ENCODE results near the gene ZNF584.

ZNF584 gene

GRCh38 chr19:58408152-58409009 lies at the start of gene ZNF584:
Gene ZNF584 (plus strand): TSS chr19:58408649. CDS start chr19:58409148, 499 bp downstream.
- Histone ChIP-seq H3K4me3 (ENCODE audit: low read length) (peak within 1 kb of the TSS; percentile 88), H3K36me3 (ENCODE audit: control insufficient read depth, insufficient read depth, low read length, severe bottlenecking) (no peaks in the 10 kb centered on the region), H3K27me3 (replicated peaks; ENCODE audit: control insufficient read depth, insufficient read depth, low read length) (no peaks in the 10 kb centered on the region), H3K9ac (ENCODE audit: low read length) (peak within 1 kb of the TSS; percentile 92), H3K9me3 (ENCODE audit: control insufficient read depth, low read length) (no peaks in the 10 kb centered on the region), H3K4me1 (ENCODE audit: control insufficient read depth, insufficient read depth, low read length) (peaks cover 18% of the 10 kb centered on the region)
- peak; percentile 98 for DNase-seq (ENCODE audit: low read depth)

DNA sequence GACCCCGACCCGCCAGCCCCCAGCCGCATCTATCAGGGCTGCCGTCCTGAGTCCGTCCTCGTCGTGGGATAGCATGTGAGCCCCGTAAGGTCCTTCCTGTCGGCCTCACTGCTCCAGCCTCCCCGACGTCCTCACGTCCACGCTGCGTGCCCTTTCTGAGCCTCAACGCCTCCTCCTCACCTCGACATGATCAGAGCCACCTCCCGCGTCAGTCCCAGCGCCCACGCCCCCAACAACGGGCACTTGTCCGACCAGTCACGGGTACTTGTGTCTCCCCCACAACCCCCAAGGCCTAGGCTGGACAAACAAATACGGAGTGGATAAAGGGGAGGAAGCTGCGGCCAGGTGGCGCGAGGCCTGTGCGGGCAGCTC lies 46.6 kb upstream of the ZNF584 start:
- H3K36me3 ChIP-seq (ENCODE audit: control insufficient read depth, insufficient read depth, low read length, severe bottlenecking), result no peaks in the 10 kb centered on the region
- H3K4me3 ChIP-seq (ENCODE audit: low read length), result peak overlapping the region; percentile 92
- no peaks in the 10 kb centered on the region for H3K9me3 ChIP-seq (ENCODE audit: control insufficient read depth, low read length)
- no peak for DNase-seq (ENCODE audit: low read depth)
- H3K9ac ChIP-seq (ENCODE audit: low read length), result peak overlapping the region; percentile 99
- no peaks in the 10 kb centered on the region for H3K27me3 ChIP-seq (replicated peaks; ENCODE audit: control insufficient read depth, insufficient read depth, low read length)
- H3K4me1 ChIP-seq (ENCODE audit: control insufficient read depth, insufficient read depth, low read length), result peaks cover 11% of the 10 kb centered on the region

- no peaks in the 10 kb centered on the region for H3K36me3 ChIP-seq (ENCODE audit: control insufficient read depth, insufficient read depth, low read length, severe bottlenecking)
- H3K27me3 ChIP-seq (replicated peaks; ENCODE audit: control insufficient read depth, insufficient read depth, low read length), result no peaks in the 10 kb centered on the region
- peaks cover 7% of the 10 kb centered on the region for H3K4me1 ChIP-seq (ENCODE audit: control insufficient read depth, insufficient read depth, low read length)
- peak within 1 kb of the TSS; percentile 92 for H3K4me3 ChIP-seq (ENCODE audit: low read length)
- DNase-seq (ENCODE audit: low read depth), result peak; percentile 98
- H3K9me3 ChIP-seq (ENCODE audit: control insufficient read depth, low read length), result no peaks in the 10 kb centered on the region
- H3K9ac ChIP-seq (ENCODE audit: low read length), result peak within 1 kb of the TSS; percentile 99
Measured at GRCh38 chr19:58362272-58362994, 46.0 kb upstream of the ZNF584 start, which contains the start of gene ZNF497. Gene ZNF497 (minus strand): TSS chr19:58362751. CDS start chr19:58357635, 5,116 bp downstream.

DNA sequence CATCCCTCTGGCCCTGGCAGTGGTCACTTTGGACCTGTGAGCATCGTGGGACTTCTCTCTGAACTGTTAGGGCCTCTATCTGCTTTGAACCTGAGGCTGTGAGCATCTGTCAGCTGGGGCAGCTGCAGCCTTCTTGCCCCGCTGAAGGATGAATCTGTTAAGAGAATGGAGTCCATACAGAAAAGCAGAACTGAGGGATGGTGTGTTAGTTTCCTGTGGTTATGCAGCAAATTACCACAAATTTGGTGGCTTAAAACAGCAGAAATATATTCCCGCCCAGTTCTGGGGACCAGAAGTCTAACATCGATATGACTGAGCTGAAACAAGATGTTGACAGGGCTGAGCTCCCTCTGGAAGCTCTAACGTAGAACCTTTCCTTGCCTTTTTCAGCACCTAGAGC lies 44.3 kb upstream of the ZNF584 start:
- H3K4me3 ChIP-seq (ENCODE audit: low read length), result no peak overlapping the region
- H3K9ac ChIP-seq (ENCODE audit: low read length), result no peak overlapping the region
- no peaks in the 10 kb centered on the region for H3K9me3 ChIP-seq (ENCODE audit: control insufficient read depth, low read length)
- no peaks in the 10 kb centered on the region for H3K36me3 ChIP-seq (ENCODE audit: control insufficient read depth, insufficient read depth, low read length, severe bottlenecking)
- DNase-seq (ENCODE audit: low read depth), result no peak
- no peaks in the 10 kb centered on the region for H3K27me3 ChIP-seq (replicated peaks; ENCODE audit: control insufficient read depth, insufficient read depth, low read length)
- H3K4me1 ChIP-seq (ENCODE audit: control insufficient read depth, insufficient read depth, low read length), result peaks cover 6% of the 10 kb centered on the region

DNA sequence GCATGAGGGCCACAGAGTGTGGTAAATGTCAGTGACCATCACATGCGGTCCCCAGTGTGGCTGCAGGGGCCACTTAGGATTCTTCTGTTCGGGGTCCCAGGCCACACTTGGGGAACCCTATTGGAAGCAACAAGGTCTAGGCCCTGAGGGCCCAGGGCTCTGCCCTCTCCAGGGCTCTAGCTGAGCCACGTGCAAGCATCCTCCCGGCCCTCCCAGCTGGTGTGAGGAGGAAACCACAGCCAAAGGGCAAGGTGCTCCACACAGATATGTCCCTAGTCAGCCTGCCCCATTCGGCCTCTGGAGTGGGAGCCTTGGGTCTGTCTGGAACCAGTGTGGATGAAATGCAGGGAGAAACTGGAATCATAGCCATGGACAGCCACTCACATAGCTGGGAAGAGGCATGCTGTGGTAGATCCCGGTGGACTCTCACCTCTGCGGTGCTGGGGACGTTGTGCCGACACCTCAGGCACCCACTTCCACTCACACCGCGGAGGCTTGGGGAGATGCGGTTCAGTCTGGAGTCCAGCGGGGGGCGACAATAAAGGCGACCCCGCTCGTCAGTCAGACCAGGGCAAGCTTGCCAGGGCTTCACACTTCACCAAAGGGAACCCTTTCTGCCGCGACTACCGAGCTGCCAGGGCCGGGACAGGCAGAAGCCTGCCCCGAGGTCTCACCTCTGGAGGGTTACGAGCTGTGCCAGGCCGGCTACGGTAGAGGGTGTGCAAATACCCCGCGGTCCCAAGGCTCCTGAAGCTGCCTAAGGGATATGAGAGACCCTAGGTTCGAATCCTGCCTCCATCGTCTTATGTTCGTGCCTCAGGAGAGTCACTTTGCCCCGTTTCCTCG lies 41.6 kb upstream of the ZNF584 start:
- Histone ChIP-seq H3K9ac (ENCODE audit: low read length) (no peak overlapping the region), H3K36me3 (ENCODE audit: control insufficient read depth, insufficient read depth, low read length, severe bottlenecking) (no peaks in the 10 kb centered on the region), H3K4me3 (ENCODE audit: low read length) (no peak overlapping the region), H3K4me1 (ENCODE audit: control insufficient read depth, insufficient read depth, low read length) (peaks cover 3% of the 10 kb centered on the region), H3K9me3 (ENCODE audit: control insufficient read depth, low read length) (no peaks in the 10 kb centered on the region), H3K27me3 (replicated peaks; ENCODE audit: control insufficient read depth, insufficient read depth, low read length) (no peaks in the 10 kb centered on the region)
- no peak for DNase-seq (ENCODE audit: low read depth)

DNA sequence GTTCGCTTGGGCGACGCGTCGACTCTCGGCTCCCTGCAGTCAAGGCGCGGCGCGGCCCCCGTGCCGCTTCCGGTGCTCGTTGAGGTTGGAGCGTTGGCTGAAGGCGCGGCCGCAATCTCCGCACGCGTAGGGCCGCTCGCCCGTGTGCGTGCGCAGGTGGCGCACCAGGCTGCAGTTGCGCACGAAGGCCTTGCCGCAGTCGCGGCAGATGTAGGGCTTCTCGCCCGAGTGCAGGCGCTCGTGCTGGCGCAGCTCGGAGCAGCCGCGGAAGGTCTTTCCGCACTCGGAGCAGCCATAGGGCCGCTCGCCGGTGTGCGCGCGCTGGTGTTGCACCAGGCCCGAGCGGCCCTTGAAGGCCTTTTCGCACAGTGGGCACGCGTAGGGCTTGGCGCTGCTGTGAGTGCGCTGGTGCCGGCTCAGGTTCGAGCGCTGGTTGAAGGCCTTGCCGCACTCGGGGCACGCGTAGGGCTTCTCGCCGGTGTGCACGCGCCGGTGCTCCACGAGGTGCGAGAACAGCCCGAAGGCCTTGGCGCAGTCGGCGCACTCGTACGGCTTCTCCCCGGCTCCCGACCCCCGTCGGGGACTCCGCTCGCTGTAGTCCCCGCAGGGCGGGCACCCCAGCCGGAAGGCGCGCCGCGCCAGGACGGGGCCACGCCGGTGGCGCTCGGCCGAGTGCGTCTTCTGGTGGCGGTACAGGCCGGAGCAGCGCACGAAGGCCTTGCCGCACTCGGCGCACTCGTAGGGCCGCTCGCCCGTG lies 40.6 kb upstream of the ZNF584 start:
- Histone ChIP-seq H3K4me1 (ENCODE audit: control insufficient read depth, insufficient read depth, low read length) (peaks cover 6% of the 10 kb centered on the region), H3K36me3 (ENCODE audit: control insufficient read depth, insufficient read depth, low read length, severe bottlenecking) (no peaks in the 10 kb centered on the region), H3K9me3 (ENCODE audit: control insufficient read depth, low read length) (no peaks in the 10 kb centered on the region), H3K9ac (ENCODE audit: low read length) (no peak overlapping the region), H3K4me3 (ENCODE audit: low read length) (no peak overlapping the region), H3K27me3 (replicated peaks; ENCODE audit: control insufficient read depth, insufficient read depth, low read length) (no peaks in the 10 kb centered on the region)
- no peak for DNase-seq (ENCODE audit: low read depth)

- DNase-seq (ENCODE audit: low read depth), result no peak
Measured at GRCh38 chr19:58368561-58369360, 39.7 kb upstream of the ZNF584 start.

DNA sequence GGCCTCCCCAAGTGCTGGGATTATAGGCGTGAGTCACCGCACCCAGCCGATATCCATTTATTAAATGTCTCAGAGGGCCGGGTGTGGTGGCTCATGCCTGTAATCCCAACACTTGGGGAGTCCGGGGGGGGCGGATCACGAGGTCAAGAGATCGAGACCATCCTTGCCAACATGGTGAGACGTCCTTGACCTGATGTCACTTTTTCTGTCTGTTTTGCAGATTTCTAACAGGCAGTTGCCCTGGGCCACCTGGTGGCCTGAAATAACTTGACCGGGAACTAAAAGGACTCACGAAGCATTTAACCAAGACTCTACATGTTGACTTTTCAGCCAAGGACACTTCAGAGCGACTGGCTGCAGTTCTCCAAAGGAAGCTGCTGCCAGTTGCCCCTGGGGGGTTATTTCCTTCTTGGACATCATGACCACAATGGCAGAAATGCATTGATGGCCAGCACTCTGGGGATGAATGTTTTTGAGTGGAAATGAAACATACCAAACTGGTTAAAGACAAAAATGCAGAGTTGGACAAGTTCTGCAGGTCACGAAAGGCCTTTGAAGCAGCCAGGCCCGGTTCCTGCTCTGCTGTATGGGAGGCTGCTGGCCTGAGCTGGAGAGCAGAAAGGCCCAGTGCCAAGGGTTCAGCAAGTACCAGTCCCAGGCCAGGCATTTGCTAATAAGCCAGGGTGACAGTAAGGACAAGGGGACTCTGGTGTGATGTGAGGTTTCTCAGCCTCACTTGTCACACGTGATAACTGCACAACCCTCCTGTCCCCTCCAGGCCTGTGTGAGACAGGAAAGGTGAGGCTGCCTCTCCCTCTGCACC lies 35.9 kb upstream of the ZNF584 start:
- Histone ChIP-seq H3K9ac (ENCODE audit: low read length) (peak overlapping the region; percentile 13), H3K4me3 (ENCODE audit: low read length) (no peak overlapping the region), H3K27me3 (replicated peaks; ENCODE audit: control insufficient read depth, insufficient read depth, low read length) (no peaks in the 10 kb centered on the region), H3K4me1 (ENCODE audit: control insufficient read depth, insufficient read depth, low read length) (peaks cover 15% of the 10 kb centered on the region), H3K9me3 (ENCODE audit: control insufficient read depth, low read length) (no peaks in the 10 kb centered on the region), H3K36me3 (ENCODE audit: control insufficient read depth, insufficient read depth, low read length, severe bottlenecking) (no peaks in the 10 kb centered on the region)
- no peak for DNase-seq (ENCODE audit: low read depth)

More at GRCh38 chr19:58368561-58369360, 39.7 kb upstream of the ZNF584 start:
- Histone ChIP-seq H3K4me3 (ENCODE audit: low read length) (no peak overlapping the region), H3K36me3 (ENCODE audit: control insufficient read depth, insufficient read depth, low read length, severe bottlenecking) (no peaks in the 10 kb centered on the region), H3K4me1 (ENCODE audit: control insufficient read depth, insufficient read depth, low read length) (peaks cover 14% of the 10 kb centered on the region), H3K9me3 (ENCODE audit: control insufficient read depth, low read length) (no peaks in the 10 kb centered on the region), H3K27me3 (replicated peaks; ENCODE audit: control insufficient read depth, insufficient read depth, low read length) (no peaks in the 10 kb centered on the region), H3K9ac (ENCODE audit: low read length) (no peak overlapping the region)

GRCh38 chr19:58374200-58374599 lies 34.2 kb upstream of the ZNF584 start:
- no peak for DNase-seq (ENCODE audit: low read depth)
- Histone ChIP-seq H3K4me1 (ENCODE audit: control insufficient read depth, insufficient read depth, low read length) (peaks cover 15% of the 10 kb centered on the region), H3K9me3 (ENCODE audit: control insufficient read depth, low read length) (no peaks in the 10 kb centered on the region)

More at GRCh38 chr19:58374200-58374599, 34.2 kb upstream of the ZNF584 start:
- no peak overlapping the region for H3K4me3 ChIP-seq (ENCODE audit: low read length)
- no peaks in the 10 kb centered on the region for H3K36me3 ChIP-seq (ENCODE audit: control insufficient read depth, insufficient read depth, low read length, severe bottlenecking)
- H3K9ac ChIP-seq (ENCODE audit: low read length), result no peak overlapping the region
- no peaks in the 10 kb centered on the region for H3K27me3 ChIP-seq (replicated peaks; ENCODE audit: control insufficient read depth, insufficient read depth, low read length)

Measured in adipocyte (in vitro differentiated cells).